ENCODE measurements around the gene MAPK8. TPM values are rescaled to one million over a fixed set of nuclear protein-coding genes. Genes with fewer than 3 reads are reported as not detected.

The MAPK8 gene
- total and polyA plus RNA-seq, 9 of the 15 experiments (the other 6 are each of a cell fraction or from before 2014, with no cell fraction given) = 6.4 to 159 (median 71.0) TPM

- peak in 2 of 4 experiments; percentile 25 to 53 for DNase-seq (ENCODE audit: extremely low read depth in 1 of 4, low spot score in 3 of 4)
- intact Hi-C loops (cut with micrococcal nuclease) = no loop called here
- ChIA-PET CTCF (ENCODE audit: low intra/inter-chr PET ratio) (no interaction called here), POLR2A (interaction anchor here (0.9 to 1.0 kb wide), 2 partner anchors 12 to 14 kb away, joined by 3 to 4 read pairs; no protein-coding TSS in a partner anchor)
- Histone ChIP-seq H3K36me3 (ENCODE audit: control insufficient read depth, insufficient read depth, low read length) (peaks cover 3% of the 10 kb centered on the region; the same call in 1 of the 3 replicates), H3K79me2 (ENCODE audit: control insufficient read depth, insufficient read depth, low read length) (peaks cover 62% of the 10 kb centered on the region), H3K4me3 (no peak overlapping the region), H3K9me1 (ENCODE audit: control insufficient read depth, insufficient read depth, low read length) (no peaks in the 10 kb centered on the region), H2AFZ (ENCODE audit: low read depth, low read length) (no peak overlapping the region), H3K9ac (ENCODE audit: insufficient read depth in 1 of 2, low read depth in 2 of 2, low read length in 2 of 2) (peak overlapping the region in 1 of 2 experiments; percentile 12; a peak in 1 of 4 replicates), H4K20me1 (replicated peaks; ENCODE audit: control insufficient read depth, insufficient read depth, low read length) (no peaks in the 10 kb centered on the region), H3K27ac (ENCODE audit: extremely low read depth, low read depth, low read length) (peak overlapping the region; percentile 47; the same call in 1 of the 3 replicates), H3K9me3 (replicated peaks; ENCODE audit: control insufficient read depth, insufficient read depth, low read depth, low read length) (0 out of 2 replicates have a peak, but pooled peaks cover 2% of the 10 kb centered on the region), H3K4me1 (replicated peaks in 1 of 2; ENCODE audit: control insufficient read depth in 2 of 2, insufficient read depth in 2 of 2, low read length in 2 of 2) (peaks cover 4 to 32% of the 10 kb centered on the region in 2 experiments; a peak in 4 of 5 replicates), H3K27me3 (ENCODE audit: control insufficient read depth in 2 of 2, insufficient read depth in 2 of 2, low read length in 2 of 2) (no peaks in the 10 kb centered on the region), H3K4me2 (ENCODE audit: insufficient read depth, low read length) (no peak overlapping the region)
- peak; percentile 27 for ATAC-seq
- TF ChIP-seq GATAD2B (IDR thresholded peaks at IDR 0.05; ENCODE audit: borderline replicate concordance) (0 out of 2 replicates have a peak, but pooled peaks have one; percentile 36), RAD21 (CRISPR knock-in tag; conservative IDR thresholded peaks at IDR 0.05 in 1 of 2, IDR thresholded peaks at IDR 0.05 in 1 of 2) (peak in 1 of 2 experiments; percentile 36; a peak in 2 of 4 replicates), TEAD1 (CRISPR knock-in tag; IDR thresholded peaks at IDR 0.05) (no peak), ZNF384 (IDR thresholded peaks at IDR 0.05; ENCODE audit: low read depth, low read length) (no peak), SMAD1 (IDR thresholded peaks at IDR 0.05; ENCODE audit: low read depth, low read length, partially characterized antibody) (peak; percentile 95), EP400 (IDR thresholded peaks at IDR 0.05) (0 out of 2 replicates have a peak, but pooled peaks have one; percentile 3), NCOA2 (IDR thresholded peaks at IDR 0.05; ENCODE audit: partially characterized antibody in 2 of 2) (peak in 1 of 2 experiments; percentile 76), SNRNP70 (optimal IDR thresholded peaks at IDR 0.05; ENCODE audit: low read depth, low read length) (no peak), HMGN3 (IDR thresholded peaks at IDR 0.05; ENCODE audit: borderline replicate concordance, extremely low read depth, insufficient read length, low read depth, low read length) (no peak), TRIM24 (IDR thresholded peaks at IDR 0.05) (peak in 1 of 2 experiments; percentile 38; a peak in 1 of 4 replicates), NFIC (IDR thresholded peaks at IDR 0.05) (peak; percentile 100), ARID1B (IDR thresholded peaks at IDR 0.05) (peak; percentile 13; the same call in 1 of the 2 replicates), NFIX (CRISPR knock-in tag; IDR thresholded peaks at IDR 0.05; ENCODE audit: low read depth) (peak; percentile 99), NFE2L1 (tag; IDR thresholded peaks at IDR 0.05; ENCODE audit: borderline replicate concordance, low read depth) (no peak)
- TF ChIP-seq, protein P1, sequence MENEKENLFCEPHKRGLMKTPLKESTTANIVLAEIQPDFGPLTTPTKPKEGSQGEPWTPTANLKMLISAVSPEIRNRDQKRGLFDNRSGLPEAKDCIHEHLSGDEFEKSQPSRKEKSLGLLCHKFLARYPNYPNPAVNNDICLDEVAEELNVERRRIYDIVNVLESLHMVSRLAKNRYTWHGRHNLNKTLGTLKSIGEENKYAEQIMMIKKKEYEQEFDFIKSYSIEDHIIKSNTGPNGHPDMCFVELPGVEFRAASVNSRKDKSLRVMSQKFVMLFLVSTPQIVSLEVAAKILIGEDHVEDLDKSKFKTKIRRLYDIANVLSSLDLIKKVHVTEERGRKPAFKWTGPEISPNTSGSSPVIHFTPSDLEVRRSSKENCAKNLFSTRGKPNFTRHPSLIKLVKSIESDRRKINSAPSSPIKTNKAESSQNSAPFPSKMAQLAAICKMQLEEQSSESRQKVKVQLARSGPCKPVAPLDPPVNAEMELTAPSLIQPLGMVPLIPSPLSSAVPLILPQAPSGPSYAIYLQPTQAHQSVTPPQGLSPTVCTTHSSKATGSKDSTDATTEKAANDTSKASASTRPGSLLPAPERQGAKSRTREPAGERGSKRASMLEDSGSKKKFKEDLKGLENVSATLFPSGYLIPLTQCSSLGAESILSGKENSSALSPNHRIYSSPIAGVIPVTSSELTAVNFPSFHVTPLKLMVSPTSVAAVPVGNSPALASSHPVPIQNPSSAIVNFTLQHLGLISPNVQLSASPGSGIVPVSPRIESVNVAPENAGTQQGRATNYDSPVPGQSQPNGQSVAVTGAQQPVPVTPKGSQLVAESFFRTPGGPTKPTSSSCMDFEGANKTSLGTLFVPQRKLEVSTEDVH (IDR thresholded peaks at IDR 0.05; ENCODE audit: low read depth, partially characterized antibody) = no peak
- TF ChIP-seq, protein P2, sequence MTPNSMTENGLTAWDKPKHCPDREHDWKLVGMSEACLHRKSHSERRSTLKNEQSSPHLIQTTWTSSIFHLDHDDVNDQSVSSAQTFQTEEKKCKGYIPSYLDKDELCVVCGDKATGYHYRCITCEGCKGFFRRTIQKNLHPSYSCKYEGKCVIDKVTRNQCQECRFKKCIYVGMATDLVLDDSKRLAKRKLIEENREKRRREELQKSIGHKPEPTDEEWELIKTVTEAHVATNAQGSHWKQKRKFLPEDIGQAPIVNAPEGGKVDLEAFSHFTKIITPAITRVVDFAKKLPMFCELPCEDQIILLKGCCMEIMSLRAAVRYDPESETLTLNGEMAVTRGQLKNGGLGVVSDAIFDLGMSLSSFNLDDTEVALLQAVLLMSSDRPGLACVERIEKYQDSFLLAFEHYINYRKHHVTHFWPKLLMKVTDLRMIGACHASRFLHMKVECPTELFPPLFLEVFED (CRISPR knock-in tag; conservative IDR thresholded peaks at IDR 0.05) = no peak
- BruUV-seq (replicated peaks) = no TSS peak
- in situ Hi-C loops (cut with MboI) = no loop called here
- no peak for FAIRE-seq
Measured at GRCh38 chr10:48384699-48384982, 78.2 kb downstream of the MAPK8 start.

Data from K562 (cell line).